ENCODE results near the gene TLE6. TPM values are rescaled to one million over a fixed set of nuclear protein-coding genes. Genes with fewer than 3 reads are reported as not detected.
"Not testable (repeated sequence)": the region's sequence is repeated elsewhere in the genome, so short reads cannot be mapped to it uniquely, and the experiment has no call there.

The TLE6 gene
- total RNA-seq, 1 experiment from 2014 or later = 1.1 TPM

- POLR2A ChIA-PET (ENCODE audit: unreplicated experiment) = interaction anchor here (0.5 to 1.2 kb wide), 6 partner anchors 15 to 106 kb away, joined by 3 to 4 read pairs (median 4); partner anchors contain the start of genes TLE6 and ZNF77
- H3K36me3 ChIP-seq (ENCODE audit: low read depth) = no peaks in the 10 kb centered on the region
- no peaks in the 10 kb centered on the region for H3K9me3 ChIP-seq (ENCODE audit: insufficient read depth, low read depth)
- H3K79me2 ChIP-seq (ENCODE audit: low read depth) = no peaks in the 10 kb centered on the region
- H2AFZ ChIP-seq = peak overlapping the region; percentile 81
- peak overlapping the region; percentile 72 for H3K4me3 ChIP-seq
- peak overlapping the region; percentile 86 for H3K4me2 ChIP-seq
- TF ChIP-seq CTCF (conservative IDR thresholded peaks at IDR 0.05) (no peak; the same call in 1 of the 2 replicates), EZH2 (IDR thresholded peaks at IDR 0.05; ENCODE audit: low read depth) (no peak)
- no peaks in the 10 kb centered on the region for H4K20me1 ChIP-seq (ENCODE audit: insufficient read depth)
- TSS peak; percentile 73 for BruUV-seq (replicated peaks)
- DNase-seq = peak; percentile 73 to 89
- no peaks in the 10 kb centered on the region for H3K9me2 ChIP-seq (ENCODE audit: insufficient read depth)
- CTCF ChIA-PET = interaction anchor here (0.5 to 0.7 kb wide), 6 partner anchors 20 to 743 kb away, joined by 3 to 9 read pairs (median 6); no protein-coding TSS in a partner anchor
- peaks cover 8% of the 10 kb centered on the region; the same call in 1 of the 2 replicates for H3K4me1 ChIP-seq (replicated peaks; ENCODE audit: insufficient read depth)
- no peaks in the 10 kb centered on the region for H3K27me3 ChIP-seq (ENCODE audit: insufficient read depth, low read depth)
- intact Hi-C loops (cut with micrococcal nuclease; ENCODE audit: unreplicated experiment) = loop anchor here (5.0 kb wide), 2 partner anchors 59 to 84 kb away; partner anchors contain the start of gene TLE6
- H3K27ac ChIP-seq = peak overlapping the region; percentile 43
- H3F3A ChIP-seq (ENCODE audit: insufficient read depth, low read depth) = peaks cover 15% of the 10 kb centered on the region
Measured at GRCh38 chr19:3036119-3036976, 59.0 kb downstream of the TLE6 start.

GRCh38 chr19:3036977-3037544 is 59.7 kb downstream of the TLE6 start:
- not testable (repeated sequence) for H3K79me2 ChIP-seq (ENCODE audit: low read depth); H3K4me1 ChIP-seq (replicated peaks; ENCODE audit: insufficient read depth); H2AFZ ChIP-seq; BruUV-seq (replicated peaks); H3K9me2 ChIP-seq (ENCODE audit: insufficient read depth); H3K36me3 ChIP-seq (ENCODE audit: low read depth); DNase-seq; H3K27me3 ChIP-seq (ENCODE audit: insufficient read depth, low read depth); H4K20me1 ChIP-seq (ENCODE audit: insufficient read depth); H3K9me3 ChIP-seq (ENCODE audit: insufficient read depth, low read depth)
- ChIA-PET POLR2A (ENCODE audit: unreplicated experiment) (interaction anchor here (0.6 kb wide), 1 partner anchor 100 kb away, joined by 4 read pairs; no protein-coding TSS in a partner anchor), CTCF (interaction anchor here (0.5 to 0.6 kb wide), 2 partner anchors 87 to 728 kb away, joined by 3 to 9 read pairs; no protein-coding TSS in a partner anchor)
- H3F3A ChIP-seq (ENCODE audit: insufficient read depth, low read depth) = peaks cover 15% of the 10 kb centered on the region
- peak overlapping the region; percentile 72; the same call in 1 of the 2 replicates for H3K4me3 ChIP-seq
- peak overlapping the region; percentile 86; the same call in 1 of the 2 replicates for H3K4me2 ChIP-seq
- peak overlapping the region; percentile 43; the same call in 1 of the 2 replicates for H3K27ac ChIP-seq
- intact Hi-C loops (cut with micrococcal nuclease; ENCODE audit: unreplicated experiment) = loop anchor here (5.0 kb wide), 2 partner anchors 60 to 85 kb away; partner anchors contain the start of gene TLE6

- peaks cover 15% of the 10 kb centered on the region for H3F3A ChIP-seq (ENCODE audit: insufficient read depth, low read depth)
- H4K20me1 ChIP-seq (ENCODE audit: insufficient read depth) = no peaks in the 10 kb centered on the region
- BruUV-seq (replicated peaks) = no TSS peak
- no peaks in the 10 kb centered on the region for H3K36me3 ChIP-seq (ENCODE audit: low read depth)
- no peaks in the 10 kb centered on the region for H3K27me3 ChIP-seq (ENCODE audit: insufficient read depth, low read depth)
- CTCF ChIA-PET = no interaction called here
- H3K4me3 ChIP-seq = no peak overlapping the region
- H2AFZ ChIP-seq = no peak overlapping the region
- intact Hi-C loops (cut with micrococcal nuclease; ENCODE audit: unreplicated experiment) = loop anchor here (5.0 kb wide), 2 partner anchors 61 to 86 kb away; partner anchors contain the start of gene TLE6
- no peaks in the 10 kb centered on the region for H3K9me3 ChIP-seq (ENCODE audit: insufficient read depth, low read depth)
- DNase-seq = no peak
- H3K27ac ChIP-seq = no peak overlapping the region
- no peaks in the 10 kb centered on the region for H3K9me2 ChIP-seq (ENCODE audit: insufficient read depth)
- H3K4me1 ChIP-seq (replicated peaks; ENCODE audit: insufficient read depth) = peaks cover 8% of the 10 kb centered on the region; the same call in 1 of the 2 replicates
- no peaks in the 10 kb centered on the region for H3K79me2 ChIP-seq (ENCODE audit: low read depth)
- no peak overlapping the region for H3K4me2 ChIP-seq
- TF ChIP-seq EZH2 (IDR thresholded peaks at IDR 0.05; ENCODE audit: low read depth) (no peak), CTCF (conservative IDR thresholded peaks at IDR 0.05) (no peak)
- POLR2A ChIA-PET (ENCODE audit: unreplicated experiment) = no interaction called here
Measured at GRCh38 chr19:3038214-3038613, 60.9 kb downstream of the TLE6 start.

Data from PC-9 (cell line).